ENCODE measurements around the gene EFTUD2. TPM values are rescaled to one million over a fixed set of nuclear protein-coding genes. Genes with fewer than 3 reads are reported as not detected.

The EFTUD2 gene
- total and polyA plus RNA-seq, 2 of the 13 experiments (the other 11 are each of a cell fraction or from before 2014, with no cell fraction given): 111 to 137 TPM

DNA sequence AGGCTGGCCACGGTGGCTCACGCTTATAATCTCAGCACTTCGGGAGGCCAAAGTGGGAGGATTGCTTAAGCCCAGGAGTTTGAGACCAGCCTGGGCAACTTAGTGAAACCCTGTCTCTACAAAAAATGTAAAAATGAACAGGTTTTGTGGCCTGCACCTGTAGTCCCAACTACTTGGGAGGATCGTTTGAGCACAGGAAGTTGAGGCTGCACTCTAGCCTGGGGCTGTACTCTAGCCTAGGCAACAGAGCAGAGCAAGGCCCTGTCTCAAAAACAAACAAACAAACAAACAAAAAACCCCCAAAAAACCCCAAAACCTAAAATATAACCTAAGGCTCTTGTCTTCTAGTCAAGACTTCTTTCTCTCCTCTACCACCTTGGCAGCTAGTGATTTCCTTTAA lies 59.0 kb downstream of the EFTUD2 start:
- POLR2A ChIA-PET: no interaction called here
- peaks cover 14% of the 10 kb centered on the region; the same call in 1 of the 2 replicates for H3K4me1 ChIP-seq (ENCODE audit: insufficient read depth, low read length)
- BruUV-seq (replicated peaks): no TSS peak
- TF ChIP-seq, protein P1, sequence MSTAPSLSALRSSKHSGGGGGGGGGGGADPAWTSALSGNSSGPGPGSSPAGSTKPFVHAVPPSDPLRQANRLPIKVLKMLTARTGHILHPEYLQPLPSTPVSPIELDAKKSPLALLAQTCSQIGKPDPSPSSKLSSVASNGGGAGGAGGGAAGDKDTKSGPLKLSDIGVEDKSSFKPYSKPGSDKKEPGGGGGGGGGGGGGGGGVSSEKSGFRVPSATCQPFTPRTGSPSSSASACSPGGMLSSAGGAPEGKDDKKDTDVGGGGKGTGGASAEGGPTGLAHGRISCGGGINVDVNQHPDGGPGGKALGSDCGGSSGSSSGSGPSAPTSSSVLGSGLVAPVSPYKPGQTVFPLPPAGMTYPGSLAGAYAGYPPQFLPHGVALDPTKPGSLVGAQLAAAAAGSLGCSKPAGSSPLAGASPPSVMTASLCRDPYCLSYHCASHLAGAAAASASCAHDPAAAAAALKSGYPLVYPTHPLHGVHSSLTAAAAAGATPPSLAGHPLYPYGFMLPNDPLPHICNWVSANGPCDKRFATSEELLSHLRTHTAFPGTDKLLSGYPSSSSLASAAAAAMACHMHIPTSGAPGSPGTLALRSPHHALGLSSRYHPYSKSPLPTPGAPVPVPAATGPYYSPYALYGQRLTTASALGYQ (CRISPR knock-in tag; IDR thresholded peaks at IDR 0.05): no peak
- TF ChIP-seq KLF11 (CRISPR knock-in tag; IDR thresholded peaks at IDR 0.05) (no peak), RFXANK (CRISPR knock-in tag; IDR thresholded peaks at IDR 0.05) (no peak), PPARG (CRISPR knock-in tag; conservative IDR thresholded peaks at IDR 0.05) (no peak), ZNF354B (CRISPR knock-in tag; IDR thresholded peaks at IDR 0.05) (no peak), NCOA5 (CRISPR knock-in tag; IDR thresholded peaks at IDR 0.05) (no peak), ZC3H4 (CRISPR knock-in tag; IDR thresholded peaks at IDR 0.05; ENCODE audit: borderline replicate concordance) (no peak), EP300 (IDR thresholded peaks at IDR 0.05; ENCODE audit: low read depth in 2 of 2, low read length in 2 of 2) (no peak), EP300 (CRISPR knock-in tag; IDR thresholded peaks at IDR 0.05; ENCODE audit: borderline replicate concordance) (no peak), NR2F2 (IDR thresholded peaks at IDR 0.05; ENCODE audit: borderline replicate concordance, low read depth) (no peak)
- TF ChIP-seq, protein P2, sequence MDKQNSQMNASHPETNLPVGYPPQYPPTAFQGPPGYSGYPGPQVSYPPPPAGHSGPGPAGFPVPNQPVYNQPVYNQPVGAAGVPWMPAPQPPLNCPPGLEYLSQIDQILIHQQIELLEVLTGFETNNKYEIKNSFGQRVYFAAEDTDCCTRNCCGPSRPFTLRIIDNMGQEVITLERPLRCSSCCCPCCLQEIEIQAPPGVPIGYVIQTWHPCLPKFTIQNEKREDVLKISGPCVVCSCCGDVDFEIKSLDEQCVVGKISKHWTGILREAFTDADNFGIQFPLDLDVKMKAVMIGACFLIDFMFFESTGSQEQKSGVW (CRISPR knock-in tag; IDR thresholded peaks at IDR 0.05; ENCODE audit: borderline replicate concordance): no peak
- TF ChIP-seq, protein P3, sequence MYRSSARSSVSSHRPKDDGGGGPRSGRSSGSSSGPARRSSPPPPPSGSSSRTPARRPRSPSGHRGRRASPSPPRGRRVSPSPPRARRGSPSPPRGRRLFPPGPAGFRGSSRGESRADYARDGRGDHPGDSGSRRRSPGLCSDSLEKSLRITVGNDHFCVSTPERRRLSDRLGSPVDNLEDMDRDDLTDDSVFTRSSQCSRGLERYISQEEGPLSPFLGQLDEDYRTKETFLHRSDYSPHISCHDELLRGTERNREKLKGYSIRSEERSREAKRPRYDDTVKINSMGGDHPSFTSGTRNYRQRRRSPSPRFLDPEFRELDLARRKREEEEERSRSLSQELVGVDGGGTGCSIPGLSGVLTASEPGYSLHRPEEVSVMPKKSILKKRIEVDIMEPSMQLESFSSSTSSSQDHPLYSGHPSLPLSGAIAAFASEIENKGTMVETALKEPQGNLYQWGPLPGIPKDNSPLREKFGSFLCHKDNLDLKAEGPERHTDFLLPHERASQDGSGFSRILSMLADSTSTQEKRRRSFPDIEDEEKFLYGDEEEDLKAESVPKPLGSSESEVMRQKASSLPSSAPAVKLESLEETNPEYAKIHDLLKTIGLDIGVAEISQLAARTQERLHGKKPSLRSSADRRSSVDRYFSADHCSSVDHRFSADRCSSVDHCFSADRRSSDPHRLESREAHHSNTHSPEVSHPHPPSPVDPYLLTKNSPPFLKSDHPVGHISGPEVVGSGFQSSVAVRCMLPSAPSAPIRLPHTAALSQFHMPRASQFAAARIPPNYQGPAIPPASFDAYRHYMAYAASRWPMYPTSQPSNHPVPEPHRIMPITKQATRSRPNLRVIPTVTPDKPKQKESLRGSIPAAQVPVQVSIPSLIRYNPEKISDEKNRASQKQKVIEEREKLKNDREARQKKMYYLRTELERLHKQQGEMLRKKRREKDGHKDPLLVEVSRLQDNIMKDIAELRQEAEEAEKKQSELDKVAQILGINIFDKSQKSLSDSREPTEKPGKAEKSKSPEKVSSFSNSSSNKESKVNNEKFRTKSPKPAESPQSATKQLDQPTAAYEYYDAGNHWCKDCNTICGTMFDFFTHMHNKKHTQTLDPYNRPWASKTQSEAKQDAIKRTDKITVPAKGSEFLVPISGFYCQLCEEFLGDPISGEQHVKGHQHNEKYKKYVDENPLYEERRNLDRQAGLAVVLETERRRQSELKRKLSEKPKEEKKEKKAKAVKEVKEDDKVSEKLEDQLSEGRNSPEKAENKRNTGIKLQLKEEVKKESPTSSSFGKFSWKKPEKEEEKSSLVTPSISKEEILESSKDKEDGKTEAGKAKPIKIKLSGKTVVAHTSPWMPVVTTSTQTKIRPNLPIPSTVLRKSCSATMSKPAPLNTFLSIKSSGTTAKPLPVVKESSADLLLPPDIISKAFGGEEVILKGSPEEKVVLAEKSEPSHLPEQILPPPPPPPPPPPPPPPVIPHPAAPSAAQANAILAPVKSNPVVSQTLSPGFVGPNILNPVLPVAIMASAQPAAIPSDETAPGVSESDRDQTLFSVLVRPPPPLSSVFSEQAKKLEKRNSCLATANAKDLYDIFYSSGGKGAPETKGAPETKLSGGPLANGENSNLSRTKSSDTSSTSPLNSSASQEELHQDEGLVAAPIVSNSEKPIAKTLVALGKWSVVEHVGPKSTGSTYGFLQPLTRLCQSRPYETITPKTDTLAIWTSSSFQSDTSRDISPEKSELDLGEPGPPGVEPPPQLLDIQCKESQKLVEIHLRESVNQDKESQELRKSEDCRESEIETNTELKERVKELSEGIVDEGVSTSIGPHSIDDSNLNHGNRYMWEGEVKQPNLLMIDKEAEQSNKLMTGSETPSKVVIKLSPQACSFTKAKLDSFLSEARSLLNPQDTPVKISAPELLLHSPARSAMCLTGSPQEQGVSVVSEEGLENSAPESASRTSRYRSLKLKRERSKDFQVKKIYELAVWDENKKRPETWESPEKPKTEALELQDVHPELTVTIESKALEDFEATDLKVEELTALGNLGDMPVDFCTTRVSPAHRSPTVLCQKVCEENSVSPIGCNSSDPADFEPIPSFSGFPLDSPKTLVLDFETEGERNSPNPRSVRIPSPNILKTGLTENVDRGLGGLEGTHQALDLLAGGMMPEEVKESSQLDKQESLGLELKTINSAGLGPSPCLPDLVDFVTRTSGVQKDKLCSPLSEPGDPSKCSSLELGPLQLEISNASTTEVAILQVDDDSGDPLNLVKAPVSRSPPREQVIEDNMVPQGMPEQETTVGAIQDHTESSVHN (CRISPR knock-in tag; IDR thresholded peaks at IDR 0.05): no peak

More for the DNA sequence above, 59.0 kb downstream of the EFTUD2 start:
- WGBS (ENCODE audit: low lambda C conversion rate): 45% methylated on average over 4 of the region's 4 CpGs
- no peak overlapping the region for H3K4me3 ChIP-seq (replicated peaks in 1 of 3; ENCODE audit: insufficient read depth in 1 of 3, low read depth in 2 of 3, low read length in 3 of 3)
- H3K4me2 ChIP-seq (ENCODE audit: low read depth, low read length): no peak overlapping the region
- ATAC-seq (no peak), FAIRE-seq (no peak), DNase-seq (ENCODE audit: low spot score) (no peak)
- intact Hi-C loops (cut with micrococcal nuclease; ENCODE audit: unreplicated experiment) (no loop called here), in situ Hi-C loops (cut with HindIII; ENCODE audit: extremely low pct_ligation_motif_present, low pct_unique_long_range_greater_than_20kb) (no loop called here)
- no peaks in the 10 kb centered on the region for H3K9me3 ChIP-seq (ENCODE audit: low read length)
- CTCF ChIA-PET (ENCODE audit: low intra/inter-chr PET ratio, low total read pairs): no interaction called here
- no peak overlapping the region for H3K27ac ChIP-seq (ENCODE audit: extremely low read length, insufficient read depth, low read length)
- no peak overlapping the region for H2AFZ ChIP-seq (ENCODE audit: low read length)
- no peaks in the 10 kb centered on the region for H3K79me2 ChIP-seq (ENCODE audit: insufficient read depth, low read length)
- H3K9ac ChIP-seq (ENCODE audit: insufficient read depth, low read depth, low read length): no peak overlapping the region
- H3K27me3 ChIP-seq (ENCODE audit: control insufficient read depth in 1 of 2, insufficient read depth in 2 of 2, low read length in 2 of 2): peaks cover 0 to 5% of the 10 kb centered on the region in 2 experiments; a peak in 1 of 5 replicates
- no peaks in the 10 kb centered on the region for H3K36me3 ChIP-seq (replicated peaks in 1 of 2; ENCODE audit: control insufficient read depth in 1 of 2, insufficient read depth in 2 of 2, low read length in 2 of 2)
- no peaks in the 10 kb centered on the region for H4K20me1 ChIP-seq (ENCODE audit: insufficient read depth, low read length)
